Activated B cell treated with CpG ODN at 0.5 μM for 24 hours (primary cell): ENCODE results near the gene CD63. TPM values are rescaled to one million over a fixed set of nuclear protein-coding genes. Genes with fewer than 3 reads are reported as not detected.

ENCODE experiments used
- ATAC-seq: fragments of 200-7000 bp; cut with Tn5 transposase; one replicate; pipeline ENCODE4 v1.10.0; 2021; ENCODE audit warnings: low read depth, mild to moderate bottlenecking, moderate library complexity
- CTCF ChIA-PET: fragments of 350-600 bp; sonication (Branson Sonifier 250); formaldehyde crosslinking; loops from one replicate; lab custom pipeline; 2021; ENCODE audit warnings: antibody characterized with exemption; lab: Charles Lee
- POLR2A ChIA-PET: fragments of 350-600 bp; sonication (Branson Sonifier 250); formaldehyde crosslinking; loops from one replicate; lab custom pipeline; 2021; ENCODE audit warnings: antibody characterized with exemption; lab: Charles Lee
- DNase-seq: peaks from one replicate; pipeline ENCODE4 v3.0.0; 2022
- H3K27ac Mint-ChIP-seq: one replicate; pipeline ENCODE4 v1.8.0; 2020; ENCODE audit warnings: mixed read lengths
- H3K27me3 Mint-ChIP-seq: one replicate; pipeline ENCODE4 v1.8.0; 2021; ENCODE audit warnings: mixed read lengths
- H3K36me3 Mint-ChIP-seq: one replicate; pipeline ENCODE4 v1.8.0; 2021; ENCODE audit warnings: low read depth, mixed read lengths
- H3K4me1 Mint-ChIP-seq: one replicate; pipeline ENCODE4 v1.8.0; 2021; ENCODE audit warnings: mixed read lengths
- H3K4me3 Mint-ChIP-seq: one replicate; pipeline ENCODE4 v1.8.0; 2020; ENCODE audit warnings: mild to moderate bottlenecking, mixed read lengths
- H3K9me3 Mint-ChIP-seq: one replicate; pipeline ENCODE4 v1.8.0; 2020; ENCODE audit warnings: mixed read lengths
- CTCF ChIP-seq: fragments of 200-600 bp; IDR thresholded peaks from one replicate; pipeline ENCODE4 v1.8.0; 2022; ENCODE audit warnings: antibody characterized with exemption, mild to moderate bottlenecking
- intact Hi-C: fragments of 100-400 bp; cut with micrococcal nuclease; formaldehyde crosslinking; loops from one replicate; pipeline ENCODE4 v1.15.1; 2024
- total RNA-seq: library from RNA; stranded (reverse); gene quantifications from 2 replicates; pipeline ENCODE4 v1.2.3, GENCODE V29; 2022

CD63 gene
- total RNA-seq, 1 donor from 2014 or later: 104 TPM

- CTCF ChIA-PET: interaction anchor here (1.6 kb wide), 1 partner anchor 11 kb away, joined by 4 read pairs; no protein-coding TSS in a partner anchor
- no peaks in the 10 kb centered on the region for H3K27me3 Mint-ChIP-seq
- no peaks in the 10 kb centered on the region for H3K9me3 Mint-ChIP-seq
- peaks cover 28% of the 10 kb centered on the region for H3K36me3 Mint-ChIP-seq
- H3K4me3 Mint-ChIP-seq: peak overlapping the region; percentile 89
- H3K4me1 Mint-ChIP-seq: peaks cover 37% of the 10 kb centered on the region
- DNase-seq (no peak), ATAC-seq (no peak)
- intact Hi-C loops: no loop called here
- peak overlapping the region; percentile 67 for H3K27ac Mint-ChIP-seq
- no peak for TF ChIP-seq CTCF
- POLR2A ChIA-PET: interaction anchor here (1.2 kb wide), 1 partner anchor 11 kb away, joined by 5 read pairs; the partner anchor contains the start of gene BLOC1S1
Observed at GRCh38 chr12:55726971-55727370, 1.8 kb downstream of the CD63 start.

GRCh38 chr12:55725556-55725955, 3.3 kb downstream of the CD63 start:
- Mint-ChIP-seq H3K9me3 (no peaks in the 10 kb centered on the region), H3K27ac (no peak overlapping the region), H3K4me1 (peaks cover 34% of the 10 kb centered on the region), H3K4me3 (no peak overlapping the region), H3K36me3 (peaks cover 28% of the 10 kb centered on the region), H3K27me3 (no peaks in the 10 kb centered on the region)
- no peak for ATAC-seq
- no peak for TF ChIP-seq CTCF
- ChIA-PET POLR2A (interaction anchor here (0.6 to 2.3 kb wide), 3 partner anchors 10 to 414 kb away, joined by 3 to 9 read pairs (median 9); partner anchors contain the start of gene BLOC1S1), CTCF (interaction anchor here (1.3 to 4.2 kb wide), 3 partner anchors 12 to 72 kb away, joined by 3 to 51 read pairs (median 5); no protein-coding TSS in a partner anchor)
- no peak for DNase-seq
- intact Hi-C loops: no loop called here

GRCh38 chr12:55724940-55725309, 3.9 kb downstream of the CD63 start:
- Mint-ChIP-seq H3K36me3 (peaks cover 30% of the 10 kb centered on the region), H3K27ac (peak overlapping the region; percentile 9), H3K27me3 (no peaks in the 10 kb centered on the region), H3K4me3 (no peak overlapping the region), H3K4me1 (peaks cover 28% of the 10 kb centered on the region), H3K9me3 (no peaks in the 10 kb centered on the region)
- DNase-seq (no peak), ATAC-seq (no peak)
- intact Hi-C loops: loop anchor here (1.0 kb wide), 1 partner anchor 12 kb away; no protein-coding TSS in a partner anchor
- TF ChIP-seq CTCF: no peak
- CTCF ChIA-PET: interaction anchor here (1.0 to 4.2 kb wide), 5 partner anchors 12 to 216 kb away, joined by 3 to 51 read pairs (median 3); no protein-coding TSS in a partner anchor
- POLR2A ChIA-PET: interaction anchor here (0.6 to 2.3 kb wide), 5 partner anchors 9 to 414 kb away, joined by 3 to 9 read pairs (median 4); partner anchors contain the start of gene BLOC1S1

GRCh38 chr12:55724226-55724939, 4.4 kb downstream of the CD63 start:
- POLR2A ChIA-PET: interaction anchor here (1.0 to 2.3 kb wide), 4 partner anchors 9 to 51 kb away, joined by 3 to 9 read pairs (median 6); partner anchors contain the start of gene BLOC1S1
- Mint-ChIP-seq H3K4me3 (no peak overlapping the region), H3K27me3 (no peaks in the 10 kb centered on the region), H3K36me3 (peaks cover 30% of the 10 kb centered on the region), H3K9me3 (no peaks in the 10 kb centered on the region), H3K27ac (peak overlapping the region; percentile 9), H3K4me1 (peaks cover 22% of the 10 kb centered on the region)
- no peak for TF ChIP-seq CTCF
- CTCF ChIA-PET: interaction anchor here (1.0 to 4.2 kb wide), 5 partner anchors 13 to 216 kb away, joined by 3 to 51 read pairs (median 3); no protein-coding TSS in a partner anchor
- DNase-seq (no peak), ATAC-seq (peak; percentile 45)
- intact Hi-C loops: loop anchor here (1.0 kb wide), 1 partner anchor 13 kb away; no protein-coding TSS in a partner anchor
